SK-N-SH treated with all-trans-retinoic acid at 6 μM for 48 hours (cell line): ENCODE results near the gene OPN1LW.
"Not testable (repeated sequence)": the region's sequence is repeated elsewhere in the genome, so short reads cannot be mapped to it uniquely, and the experiment has no call there.

Experiments
- ATAC-seq: fragments of 200-7000 bp; cut with Tn5 transposase; 3 replicates; pipeline ENCODE4 v1.9.1; 2020; ENCODE audit warnings: mild to moderate bottlenecking, moderate library complexity

The OPN1LW gene

DNA sequence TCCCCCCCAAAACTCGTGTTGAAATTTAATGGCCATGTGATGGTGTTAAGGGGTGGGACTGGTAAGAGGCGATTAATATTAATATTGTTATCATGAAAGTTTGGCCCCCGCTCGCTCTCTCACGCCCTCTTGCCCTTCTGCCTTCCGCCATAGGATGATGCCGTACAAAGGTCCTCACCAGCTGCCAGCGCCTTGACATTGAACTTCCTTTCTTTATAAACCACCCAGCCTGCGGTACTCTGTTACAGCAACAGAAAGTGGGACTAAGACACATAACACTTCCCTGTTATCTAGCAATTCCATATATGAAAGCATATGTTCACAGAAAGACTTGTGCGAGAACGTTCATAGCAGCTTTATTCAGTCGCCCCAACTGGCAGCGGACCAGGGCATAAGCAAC, 24.3 kb downstream of the OPN1LW start:
- ATAC-seq = not testable (repeated sequence)

DNA sequence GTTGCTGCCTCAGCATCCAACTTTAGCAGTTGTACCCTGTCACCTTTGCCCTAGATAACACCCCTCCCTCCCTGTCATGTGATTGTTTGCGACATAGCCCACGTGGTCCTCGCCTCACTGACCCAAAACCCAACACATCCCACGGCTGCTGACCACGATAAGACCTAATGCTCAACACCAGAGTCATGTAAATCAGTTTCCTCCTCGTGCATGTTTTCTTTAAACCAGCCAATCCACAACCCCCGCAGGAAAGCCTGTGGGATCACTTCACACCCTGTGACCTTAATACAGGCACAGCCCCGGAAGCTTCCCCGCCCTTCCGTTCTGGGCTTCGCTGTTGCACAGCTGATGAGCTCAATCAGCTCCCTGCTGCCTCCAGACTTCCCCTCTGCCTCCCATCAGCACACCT, 28.5 kb downstream of the OPN1LW start:
- not testable (repeated sequence) for ATAC-seq

DNA sequence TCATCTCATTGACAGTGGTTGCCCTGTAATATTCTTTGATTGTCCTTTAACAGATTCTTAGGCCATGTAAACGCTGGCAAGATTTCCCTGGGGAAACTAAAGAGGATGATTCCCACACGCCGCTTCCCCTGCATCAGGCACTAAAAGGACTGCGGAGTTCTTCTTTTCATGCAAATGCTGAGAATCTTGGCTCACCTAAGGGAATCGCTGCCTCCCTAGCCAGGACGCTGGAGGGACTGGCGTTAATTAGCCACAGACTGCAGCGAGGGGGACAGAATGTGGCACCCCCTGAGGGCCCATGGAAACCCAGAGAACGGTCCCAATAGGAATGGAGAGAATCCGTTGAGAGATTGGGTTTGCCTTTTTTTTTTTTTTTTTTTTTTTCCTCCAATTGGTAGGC, 30.3 kb downstream of the OPN1LW start:
- not testable (repeated sequence) for ATAC-seq

DNA sequence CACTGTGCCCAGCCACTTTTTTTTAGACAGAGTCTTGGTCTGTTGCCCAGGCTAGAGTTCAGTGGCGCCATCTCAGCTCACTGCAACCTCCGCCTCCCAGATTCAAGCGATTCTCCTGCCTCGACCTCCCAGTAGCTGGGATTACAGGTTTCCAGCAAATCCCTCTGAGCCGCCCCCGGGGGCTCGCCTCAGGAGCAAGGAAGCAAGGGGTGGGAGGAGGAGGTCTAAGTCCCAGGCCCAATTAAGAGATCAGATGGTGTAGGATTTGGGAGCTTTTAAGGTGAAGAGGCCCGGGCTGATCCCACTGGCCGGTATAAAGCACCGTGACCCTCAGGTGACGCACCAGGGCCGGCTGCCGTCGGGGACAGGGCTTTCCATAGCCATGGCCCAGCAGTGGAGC, 38.3 kb downstream of the OPN1LW start, which contains the start of gene OPN1MW:
OPN1MW (plus strand) TSS at position 301 of the 400 bp plus-strand sequence; CDS start at position 383, 82 bp downstream.
- not testable (repeated sequence) for ATAC-seq

DNA sequence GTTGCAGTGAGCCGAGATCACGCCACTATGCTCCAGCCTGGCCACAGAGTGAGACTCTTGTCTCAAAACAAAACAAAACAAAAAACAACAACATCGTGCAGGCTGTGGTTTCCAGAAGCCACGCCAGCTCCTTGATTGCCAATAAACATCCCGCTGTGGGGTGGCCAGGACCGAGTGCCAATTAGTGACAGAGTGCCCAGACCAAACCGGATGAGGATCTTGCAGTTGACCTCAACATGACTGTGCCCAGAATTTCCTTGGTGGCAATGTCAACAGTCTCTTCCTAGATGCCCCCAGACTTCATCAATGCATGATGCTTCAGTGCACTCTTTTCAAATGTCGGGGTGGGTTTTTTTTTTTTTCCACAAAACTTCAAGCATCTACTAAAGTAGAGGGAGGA, 39.8 kb downstream of the OPN1LW start:
- not testable (repeated sequence) for ATAC-seq

DNA sequence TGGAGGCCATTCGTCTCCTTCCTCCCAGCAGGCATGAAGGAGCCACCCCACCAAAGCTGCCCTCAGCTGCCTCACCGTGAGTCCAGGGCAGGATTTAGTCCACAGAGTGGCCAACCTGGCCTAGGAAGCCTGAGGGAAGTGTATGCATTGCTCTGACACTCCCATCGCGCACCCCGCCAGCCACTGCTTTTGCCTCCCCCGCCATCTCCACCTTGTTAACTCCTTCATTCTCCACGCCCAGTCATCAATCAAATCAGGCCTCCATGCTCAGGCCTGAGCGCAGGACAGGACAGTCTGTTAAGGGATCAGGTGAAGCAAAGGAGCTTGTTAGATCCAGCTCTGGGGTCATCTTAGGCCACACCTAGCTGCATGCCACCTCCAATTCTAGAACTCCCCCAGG, 48.8 kb downstream of the OPN1LW start:
- ATAC-seq = not testable (repeated sequence)

DNA sequence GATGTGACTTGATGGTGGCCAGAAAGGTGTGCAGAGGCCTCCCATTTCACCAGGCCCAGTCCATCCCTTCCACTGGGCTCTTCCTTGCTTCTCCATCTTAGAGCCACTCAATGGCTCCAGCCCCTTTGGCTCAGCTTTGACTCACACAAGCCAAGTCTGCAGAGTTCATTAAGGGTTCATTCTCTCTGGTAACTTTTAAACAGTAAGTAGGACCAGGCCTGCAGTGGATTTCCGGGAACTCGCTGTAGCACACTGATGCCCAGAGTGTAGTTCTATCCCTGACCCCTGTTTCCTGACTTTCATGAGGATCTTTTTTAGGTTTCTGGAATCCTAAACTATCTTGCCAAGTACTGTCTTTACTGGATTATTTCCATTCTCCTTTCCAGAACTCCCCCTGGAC, 50.3 kb downstream of the OPN1LW start:
- ATAC-seq = not testable (repeated sequence)

DNA sequence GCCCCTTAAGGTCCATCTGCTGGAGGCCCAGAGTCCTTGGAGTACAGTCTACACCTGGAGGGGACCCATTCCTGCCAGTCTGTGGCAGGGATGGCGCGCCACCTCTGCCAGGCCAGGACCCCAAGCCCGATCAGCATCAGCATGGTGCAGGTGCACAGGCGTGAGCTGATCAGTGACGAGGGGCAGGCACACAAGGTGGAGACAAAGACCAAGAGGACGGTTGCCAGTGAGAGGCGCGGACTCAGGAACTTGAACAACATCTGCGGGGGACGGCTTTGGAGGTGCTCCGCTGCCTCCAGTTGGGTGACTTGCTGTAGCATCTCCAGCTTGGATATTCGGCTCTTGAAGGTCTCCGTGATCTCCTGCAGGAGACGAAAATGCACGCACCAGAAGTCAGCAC, 52.4 kb downstream of the OPN1LW start:
- not testable (repeated sequence) for ATAC-seq
